Panc1 (cell line): ENCODE results near the gene COPZ2.

Experiments used
- CTCF ChIP-seq: fragments of 450-650 bp; IDR thresholded peaks from 2 replicates; pipeline ENCODE4 v1.5.1; 2017; ENCODE audit warnings: mild to moderate bottlenecking
- POLR2AphosphoS5 ChIP-seq: IDR thresholded peaks from 2 replicates; pipeline ENCODE4 v1.6.1; 2012; ENCODE audit warnings: mild to moderate bottlenecking, low read depth, low read length, moderate library complexity
- TF ChIP-seq, protein P1 (sequence below), 2 experiments: IDR thresholded peaks; 2 replicates each; pipeline ENCODE4 v1.6.1; 2011 to 2012; ENCODE audit warnings: low read depth in 2 of 2, control low read depth in 1 of 2, low read length in 1 of 2, mild to moderate bottlenecking in 1 of 2, moderate library complexity in 1 of 2; ENCODE audit not compliant: insufficient read depth in 1 of 2

GRCh38 chr17:48030531-48030930 lies 7.1 kb downstream of the COPZ2 start:
- no peak for TF ChIP-seq CTCF
- TF ChIP-seq, protein P1, sequence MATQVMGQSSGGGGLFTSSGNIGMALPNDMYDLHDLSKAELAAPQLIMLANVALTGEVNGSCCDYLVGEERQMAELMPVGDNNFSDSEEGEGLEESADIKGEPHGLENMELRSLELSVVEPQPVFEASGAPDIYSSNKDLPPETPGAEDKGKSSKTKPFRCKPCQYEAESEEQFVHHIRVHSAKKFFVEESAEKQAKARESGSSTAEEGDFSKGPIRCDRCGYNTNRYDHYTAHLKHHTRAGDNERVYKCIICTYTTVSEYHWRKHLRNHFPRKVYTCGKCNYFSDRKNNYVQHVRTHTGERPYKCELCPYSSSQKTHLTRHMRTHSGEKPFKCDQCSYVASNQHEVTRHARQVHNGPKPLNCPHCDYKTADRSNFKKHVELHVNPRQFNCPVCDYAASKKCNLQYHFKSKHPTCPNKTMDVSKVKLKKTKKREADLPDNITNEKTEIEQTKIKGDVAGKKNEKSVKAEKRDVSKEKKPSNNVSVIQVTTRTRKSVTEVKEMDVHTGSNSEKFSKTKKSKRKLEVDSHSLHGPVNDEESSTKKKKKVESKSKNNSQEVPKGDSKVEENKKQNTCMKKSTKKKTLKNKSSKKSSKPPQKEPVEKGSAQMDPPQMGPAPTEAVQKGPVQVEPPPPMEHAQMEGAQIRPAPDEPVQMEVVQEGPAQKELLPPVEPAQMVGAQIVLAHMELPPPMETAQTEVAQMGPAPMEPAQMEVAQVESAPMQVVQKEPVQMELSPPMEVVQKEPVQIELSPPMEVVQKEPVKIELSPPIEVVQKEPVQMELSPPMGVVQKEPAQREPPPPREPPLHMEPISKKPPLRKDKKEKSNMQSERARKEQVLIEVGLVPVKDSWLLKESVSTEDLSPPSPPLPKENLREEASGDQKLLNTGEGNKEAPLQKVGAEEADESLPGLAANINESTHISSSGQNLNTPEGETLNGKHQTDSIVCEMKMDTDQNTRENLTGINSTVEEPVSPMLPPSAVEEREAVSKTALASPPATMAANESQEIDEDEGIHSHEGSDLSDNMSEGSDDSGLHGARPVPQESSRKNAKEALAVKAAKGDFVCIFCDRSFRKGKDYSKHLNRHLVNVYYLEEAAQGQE (IDR thresholded peaks at IDR 0.05; ENCODE audit: insufficient read depth in 1 of 2, low read depth in 2 of 2, low read length in 1 of 2) = no peak
- TF ChIP-seq POLR2AphosphoS5 = no peak
